HUES6 (cell line): ENCODE results near the gene GCHFR.

ENCODE experiments used
- H3K27ac ChIP-seq: 2 replicates; pipeline ENCODE4 v1.7.0; 2013; ENCODE audit warnings: low read depth, mild to moderate bottlenecking, low read length, inconsistent platforms
- H3K27me3 ChIP-seq: 2 replicates; pipeline ENCODE4 v1.6.1; 2013; ENCODE audit warnings: low read length; ENCODE audit not compliant: control insufficient read depth, insufficient read depth
- H3K36me3 ChIP-seq: 2 replicates; pipeline ENCODE4 v1.6.1; 2013; ENCODE audit warnings: low read length; ENCODE audit not compliant: control insufficient read depth, insufficient read depth
- H3K4me1 ChIP-seq: 2 replicates; pipeline ENCODE4 v1.6.1; 2013; ENCODE audit warnings: low read length; ENCODE audit not compliant: control insufficient read depth, insufficient read depth
- H3K4me3 ChIP-seq: 2 replicates; pipeline ENCODE4 v1.5.1; 2013; ENCODE audit warnings: low read depth, low read length
- H3K9ac ChIP-seq: one replicate; pipeline ENCODE4 v1.6.1; 2013; ENCODE audit warnings: mild to moderate bottlenecking, low read length
- H3K9me3 ChIP-seq: 2 replicates; pipeline ENCODE4 v1.6.1; 2013; ENCODE audit warnings: low read depth, low read length; ENCODE audit not compliant: control insufficient read depth, insufficient read depth

Gene GCHFR

DNA sequence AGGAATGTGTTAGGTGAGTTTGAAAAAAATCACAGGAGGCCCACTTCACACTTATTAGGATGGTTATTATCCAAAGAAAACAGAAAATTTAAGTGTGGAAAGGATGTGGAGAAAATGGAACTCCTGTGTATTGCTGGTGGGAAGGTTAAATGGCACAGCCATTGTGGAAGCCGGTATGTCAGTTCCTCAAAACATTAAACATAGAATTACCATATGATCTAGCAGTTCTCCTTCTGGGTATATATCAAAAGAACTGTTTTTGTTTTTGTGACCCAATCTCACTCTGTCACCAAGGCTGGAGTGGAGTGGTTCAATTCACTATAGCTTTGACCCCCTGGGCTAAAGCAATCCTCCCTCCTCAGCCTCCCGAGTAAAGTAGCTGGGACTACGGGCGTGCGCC, 32.6 kb downstream of the GCHFR start:
- H3K27ac ChIP-seq: no peak overlapping the region
- peaks cover 34% of the 10 kb centered on the region for H3K4me1 ChIP-seq
- H3K9me3 ChIP-seq: no peaks in the 10 kb centered on the region
- no peaks in the 10 kb centered on the region for H3K27me3 ChIP-seq
- H3K36me3 ChIP-seq: no peaks in the 10 kb centered on the region
- no peak overlapping the region for H3K9ac ChIP-seq
- no peak overlapping the region for H3K4me3 ChIP-seq

DNA sequence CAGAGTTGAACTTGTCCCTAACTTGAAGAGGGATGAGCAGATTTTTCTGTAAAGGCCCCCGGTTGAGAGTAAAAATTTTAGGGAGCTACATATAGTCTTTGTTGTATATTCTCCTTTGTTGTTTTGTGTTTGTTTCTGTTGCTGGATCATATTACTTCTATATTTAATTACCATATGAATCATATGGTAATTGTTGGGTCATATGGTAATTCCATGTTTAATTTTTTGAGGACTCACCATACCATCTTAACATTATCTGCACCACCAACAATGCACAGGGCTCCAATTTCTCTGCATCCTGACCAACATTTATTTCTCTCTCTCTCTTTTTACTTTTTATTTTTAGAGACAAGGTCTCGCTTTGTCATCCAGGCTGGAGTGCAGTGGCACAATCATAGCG, 35.7 kb downstream of the GCHFR start:
- Histone ChIP-seq H3K4me3 (no peak overlapping the region; the same call in 1 of the 2 replicates), H3K4me1 (peaks cover 29% of the 10 kb centered on the region), H3K27ac (no peak overlapping the region), H3K27me3 (no peaks in the 10 kb centered on the region), H3K9ac (no peak overlapping the region), H3K36me3 (0 out of 2 replicates have a peak, but pooled peaks cover 3% of the 10 kb centered on the region), H3K9me3 (no peaks in the 10 kb centered on the region)

DNA sequence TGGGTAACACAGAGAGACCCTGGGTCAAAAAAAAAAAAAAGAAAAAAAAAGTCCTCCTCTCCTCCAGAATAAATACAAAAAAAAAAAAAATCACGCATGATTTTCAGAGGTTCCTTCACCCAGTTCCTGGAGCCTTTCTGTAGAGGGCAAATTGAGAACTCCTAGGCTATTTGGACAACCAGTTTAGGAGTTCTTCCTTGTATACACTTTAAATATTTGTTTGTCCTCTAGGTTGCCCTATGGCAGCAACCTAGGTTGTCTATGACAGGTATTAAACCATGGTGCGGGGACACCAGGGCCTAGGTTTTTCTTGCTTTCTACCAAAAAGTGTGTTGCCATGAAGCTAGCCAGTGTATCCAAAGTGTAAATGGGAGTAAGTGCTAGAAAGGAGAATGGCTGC, 39.2 kb downstream of the GCHFR start:
- peaks cover 22% of the 10 kb centered on the region for H3K4me1 ChIP-seq
- H3K36me3 ChIP-seq: 0 out of 2 replicates have a peak, but pooled peaks cover 3% of the 10 kb centered on the region
- H3K4me3 ChIP-seq: no peak overlapping the region
- no peak overlapping the region for H3K27ac ChIP-seq
- H3K9me3 ChIP-seq: no peaks in the 10 kb centered on the region
- H3K9ac ChIP-seq: no peak overlapping the region
- no peaks in the 10 kb centered on the region for H3K27me3 ChIP-seq

DNA sequence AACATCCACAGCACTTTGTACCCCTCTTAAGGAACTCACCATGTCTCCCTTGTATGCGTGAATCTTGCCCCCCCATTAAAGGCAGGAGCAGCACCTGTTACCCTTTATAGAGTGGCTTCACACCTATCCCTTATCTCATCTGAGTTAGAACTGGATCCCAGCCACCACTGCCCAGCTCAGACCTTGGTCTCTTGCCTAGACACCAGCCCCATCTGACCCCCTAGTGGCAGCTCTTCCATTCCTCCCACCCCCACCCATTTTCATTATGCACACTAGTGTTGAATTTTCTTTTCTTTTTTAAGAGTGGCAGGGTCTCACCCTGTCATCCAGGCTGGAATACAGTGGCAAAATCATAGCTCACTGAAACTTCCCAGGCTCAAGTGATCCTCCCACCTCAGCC, 39.8 kb downstream of the GCHFR start:
- no peaks in the 10 kb centered on the region for H3K9me3 ChIP-seq
- peaks cover 19% of the 10 kb centered on the region for H3K4me1 ChIP-seq
- H3K27ac ChIP-seq: no peak overlapping the region
- H3K27me3 ChIP-seq: no peaks in the 10 kb centered on the region
- H3K9ac ChIP-seq: no peak overlapping the region
- H3K36me3 ChIP-seq: 0 out of 2 replicates have a peak, but pooled peaks cover 3% of the 10 kb centered on the region
- H3K4me3 ChIP-seq: no peak overlapping the region

DNA sequence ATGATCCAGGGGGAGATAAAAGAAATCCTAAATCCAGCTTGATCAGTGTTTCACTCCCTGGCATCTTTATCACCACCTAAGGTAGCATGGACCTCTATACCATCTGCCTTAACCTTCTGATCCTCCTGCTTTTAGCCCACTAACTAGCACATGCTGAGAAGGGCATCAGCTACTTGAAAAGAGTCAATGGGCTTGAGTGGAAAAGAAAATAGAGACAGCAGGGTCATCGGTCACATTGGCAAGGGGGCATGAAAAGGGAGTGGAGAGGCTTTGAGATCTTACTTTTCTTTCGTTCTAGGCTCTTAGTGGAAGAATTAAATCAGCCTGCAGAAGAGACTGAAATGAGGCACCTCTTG, 42.8 kb downstream of the GCHFR start:
- H3K36me3 ChIP-seq: peaks cover 17% of the 10 kb centered on the region

DNA sequence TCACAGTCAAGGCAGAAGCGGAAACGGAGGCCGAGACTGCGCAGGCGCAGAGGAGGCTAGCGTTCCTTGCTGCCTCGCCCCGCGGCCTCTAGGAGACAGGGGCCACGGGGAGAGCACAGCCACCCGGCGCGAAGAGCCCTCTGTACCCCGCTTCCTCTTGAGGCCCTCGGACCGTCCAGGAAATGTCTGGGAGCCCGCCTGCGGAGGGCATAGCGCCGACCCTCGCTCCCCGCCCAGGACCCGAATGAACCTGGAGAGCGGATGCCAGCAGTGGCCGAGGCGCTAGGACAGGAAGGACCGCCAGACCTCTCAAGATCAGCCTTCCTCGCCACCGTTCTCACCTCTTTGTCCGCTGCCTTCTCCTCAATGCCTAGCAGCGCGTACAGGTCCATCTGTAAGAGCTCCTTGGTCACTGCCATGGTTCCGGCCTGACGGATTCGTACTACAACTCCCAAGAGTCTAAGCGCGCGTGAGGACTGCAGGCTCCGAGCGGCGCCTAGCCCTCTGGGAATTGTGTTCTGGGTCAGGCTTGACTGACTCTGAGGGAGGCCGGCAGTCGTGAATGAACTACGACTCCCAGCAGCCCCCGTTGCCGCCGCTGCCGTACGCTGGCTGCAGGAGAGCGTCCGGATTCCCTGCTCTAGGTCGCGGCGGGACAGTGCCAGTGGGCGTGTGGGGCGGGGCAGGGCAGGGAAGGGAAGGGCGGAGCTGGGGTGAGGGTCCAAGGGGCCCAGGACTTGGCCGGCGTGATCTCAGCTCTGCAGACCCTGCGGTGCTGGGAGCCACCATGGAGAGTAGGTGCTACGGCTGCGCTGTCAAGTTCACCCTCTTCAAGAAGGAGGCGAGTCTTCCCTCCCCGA, 43.4 kb downstream of the GCHFR start, which contains the start of the genes DNAJC17 and ZFYVE19:
Gene DNAJC17, minus strand, starts transcription at position 446 of the 860 bp plus-strand sequence. Its CDS starts 27 bp downstream, at position 419.
Gene ZFYVE19, plus strand, starts transcription at position 62 of the 860 bp plus-strand sequence. Its CDS starts 501 bp downstream, at position 563.
- peaks cover 17% of the 10 kb centered on the region for H3K36me3 ChIP-seq
- no peaks in the 10 kb centered on the region for H3K9me3 ChIP-seq
- peak within 1 kb of the TSS; percentile 35; the same call in 1 of the 2 replicates for H3K27ac ChIP-seq
- H3K27me3 ChIP-seq: no peaks in the 10 kb centered on the region
- H3K4me3 ChIP-seq: peak within 1 kb of the TSS; percentile 99
- H3K4me1 ChIP-seq: peaks cover 8% of the 10 kb centered on the region; the same call in 1 of the 2 replicates
- peak within 1 kb of the TSS; percentile 85 for H3K9ac ChIP-seq

More for the DNA sequence above, 42.8 kb downstream of the GCHFR start:
- no peak overlapping the region for H3K27ac ChIP-seq
- peak overlapping the region; percentile 85 for H3K9ac ChIP-seq
- H3K9me3 ChIP-seq: no peaks in the 10 kb centered on the region
- peak overlapping the region; percentile 99 for H3K4me3 ChIP-seq
- no peaks in the 10 kb centered on the region for H3K27me3 ChIP-seq
- peaks cover 8% of the 10 kb centered on the region; the same call in 1 of the 2 replicates for H3K4me1 ChIP-seq

DNA sequence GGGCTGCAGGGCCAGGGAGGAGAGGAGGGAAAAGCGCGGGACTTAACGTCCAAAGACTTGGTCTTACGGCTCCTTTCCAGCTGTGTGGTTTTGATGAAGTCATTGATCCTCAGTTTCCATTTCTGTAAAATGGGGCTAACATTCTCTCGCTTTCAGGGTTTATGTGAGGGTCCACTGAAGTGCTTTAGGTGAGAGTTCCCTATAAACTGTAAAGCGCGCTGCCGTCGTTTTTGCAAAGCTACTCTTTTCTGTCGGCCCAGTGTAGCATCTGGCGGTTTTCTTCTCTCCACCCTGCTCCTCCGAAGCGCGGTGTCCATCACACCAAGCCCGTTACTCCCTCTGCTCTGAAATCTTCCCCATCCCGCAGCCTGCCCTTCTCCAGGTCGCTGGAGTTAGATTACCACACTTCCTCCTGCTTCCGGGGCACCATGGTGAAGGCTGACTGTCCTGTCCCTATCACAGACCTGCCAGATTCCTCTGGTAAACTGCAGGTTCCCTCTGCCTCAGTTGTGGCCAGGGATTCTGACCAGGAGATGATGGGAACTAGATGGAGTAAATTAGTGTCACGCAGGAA, 44.1 kb downstream of the GCHFR start:
- Histone ChIP-seq H3K9me3 (no peaks in the 10 kb centered on the region), H3K4me1 (peaks cover 8% of the 10 kb centered on the region; the same call in 1 of the 2 replicates), H3K4me3 (peak overlapping the region; percentile 99), H3K27ac (no peak overlapping the region), H3K36me3 (peaks cover 17% of the 10 kb centered on the region), H3K9ac (peak overlapping the region; percentile 52), H3K27me3 (no peaks in the 10 kb centered on the region)

DNA sequence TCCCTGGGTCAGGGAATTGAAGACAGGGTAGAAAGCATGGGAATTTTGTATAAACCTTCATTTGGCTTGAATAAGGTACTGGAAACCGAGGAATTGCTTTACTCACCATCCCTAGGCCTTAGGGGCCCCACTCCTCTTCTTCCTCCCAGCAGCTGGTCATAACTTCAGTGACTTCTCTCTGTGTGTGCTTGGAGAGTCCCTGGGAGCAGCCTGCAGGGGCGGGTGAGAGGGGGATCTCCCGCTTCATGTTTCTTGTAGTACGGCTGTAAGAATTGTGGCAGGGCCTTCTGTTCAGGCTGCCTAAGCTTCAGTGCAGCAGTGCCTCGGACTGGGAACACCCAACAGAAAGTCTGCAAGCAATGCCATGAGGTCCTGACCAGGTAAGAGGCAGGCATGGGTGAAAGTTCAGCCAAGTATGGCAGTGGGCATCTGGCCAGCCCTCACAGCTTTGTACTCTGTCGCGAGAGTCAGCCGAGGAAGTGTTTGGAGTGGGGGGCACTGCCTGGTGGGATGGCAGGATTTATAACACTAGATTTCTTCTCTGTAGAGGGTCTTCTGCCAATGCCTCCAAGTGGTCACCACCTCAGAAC, 45.1 kb downstream of the GCHFR start:
- peaks cover 8% of the 10 kb centered on the region; the same call in 1 of the 2 replicates for H3K4me1 ChIP-seq
- peaks cover 19% of the 10 kb centered on the region for H3K36me3 ChIP-seq
- H3K9ac ChIP-seq: no peak overlapping the region
- no peaks in the 10 kb centered on the region for H3K27me3 ChIP-seq
- H3K27ac ChIP-seq: no peak overlapping the region
- no peak overlapping the region for H3K4me3 ChIP-seq
- H3K9me3 ChIP-seq: no peaks in the 10 kb centered on the region

DNA sequence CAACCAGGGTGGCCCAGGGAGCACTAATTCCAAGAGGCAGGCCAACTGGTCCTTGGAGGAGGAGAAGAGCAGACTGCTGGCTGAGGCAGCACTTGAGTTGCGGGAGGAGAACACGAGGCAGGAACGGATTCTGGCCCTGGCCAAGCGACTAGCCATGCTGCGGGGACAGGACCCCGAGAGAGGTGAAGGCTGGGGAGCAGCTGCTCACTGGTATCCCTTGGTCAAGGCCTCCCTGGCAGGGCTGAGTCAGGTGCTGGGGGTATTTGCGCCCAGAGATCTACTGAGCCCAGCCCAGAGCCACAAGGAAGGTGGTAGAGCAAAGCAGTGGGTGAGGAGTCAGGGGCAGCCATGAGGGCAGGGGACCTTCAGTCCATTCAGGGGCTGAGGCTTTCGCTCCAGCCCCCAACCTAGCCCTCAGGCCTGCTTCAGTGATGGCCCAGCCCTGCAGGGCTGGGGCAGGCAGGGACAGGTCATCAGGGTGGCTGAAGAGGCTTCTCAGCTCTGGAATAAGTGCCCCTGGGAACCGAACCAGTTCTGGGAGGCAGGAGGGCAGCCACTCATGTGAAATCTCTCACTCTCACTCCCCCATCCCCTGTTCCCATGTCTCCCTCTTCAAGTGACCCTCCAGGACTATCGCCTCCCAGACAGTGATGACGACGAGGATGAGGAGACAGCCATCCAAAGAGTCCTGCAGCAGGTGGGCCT, 49.0 kb downstream of the GCHFR start:
- no peak overlapping the region for H3K27ac ChIP-seq
- no peaks in the 10 kb centered on the region for H3K9me3 ChIP-seq
- H3K27me3 ChIP-seq: no peaks in the 10 kb centered on the region
- H3K9ac ChIP-seq: no peak overlapping the region
- peaks cover 3% of the 10 kb centered on the region; the same call in 1 of the 2 replicates for H3K4me1 ChIP-seq
- peaks cover 26% of the 10 kb centered on the region for H3K36me3 ChIP-seq
- H3K4me3 ChIP-seq: no peak overlapping the region

DNA sequence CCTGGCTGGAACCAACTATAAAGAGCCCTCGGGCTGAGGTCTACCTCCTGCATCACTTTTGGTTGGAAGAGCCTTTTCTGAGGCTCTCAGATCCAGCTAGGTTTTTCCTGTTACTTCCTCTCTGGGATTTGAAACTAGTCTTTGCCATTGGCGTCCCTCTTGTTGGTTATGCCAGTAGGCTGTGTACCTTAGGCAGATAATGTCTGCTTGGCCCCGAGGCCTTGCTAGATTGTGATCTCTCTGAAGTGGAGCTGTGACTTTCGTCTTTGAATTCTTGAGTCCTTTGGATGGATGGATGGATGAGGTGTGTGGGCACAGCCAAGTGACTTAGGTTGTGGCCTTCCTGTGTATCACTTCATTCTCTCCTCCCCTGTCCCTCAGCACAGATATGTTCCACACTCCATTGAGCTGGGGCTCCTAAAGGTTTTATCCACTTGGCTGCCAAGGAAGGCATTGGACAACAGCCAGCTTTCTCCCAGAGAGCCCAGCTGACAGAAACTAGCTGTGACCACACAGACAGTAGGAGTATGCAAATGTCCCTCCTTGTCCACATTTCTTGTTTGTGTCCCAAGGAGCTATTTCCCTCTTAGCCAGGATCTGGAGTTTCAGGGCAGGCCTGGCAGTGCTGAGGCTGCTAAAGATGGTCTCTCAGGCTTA, 51.3 kb downstream of the GCHFR start:
- H3K9ac ChIP-seq: no peak overlapping the region
- H3K36me3 ChIP-seq: peaks cover 24% of the 10 kb centered on the region
- H3K9me3 ChIP-seq: no peaks in the 10 kb centered on the region
- H3K4me3 ChIP-seq: no peak overlapping the region
- no peaks in the 10 kb centered on the region for H3K27me3 ChIP-seq
- H3K4me1 ChIP-seq: no peaks in the 10 kb centered on the region
- no peak overlapping the region for H3K27ac ChIP-seq
